Measurements from ENCODE around the gene PREX1. TPM values are rescaled to one million over a fixed set of nuclear protein-coding genes. Genes with fewer than 3 reads are reported as not detected.

PREX1 gene
- total and polyA plus RNA-seq, 2 of the 4 experiments (the other 2 are of a cell fraction), result 0.67 to 0.72 TPM

DNA sequence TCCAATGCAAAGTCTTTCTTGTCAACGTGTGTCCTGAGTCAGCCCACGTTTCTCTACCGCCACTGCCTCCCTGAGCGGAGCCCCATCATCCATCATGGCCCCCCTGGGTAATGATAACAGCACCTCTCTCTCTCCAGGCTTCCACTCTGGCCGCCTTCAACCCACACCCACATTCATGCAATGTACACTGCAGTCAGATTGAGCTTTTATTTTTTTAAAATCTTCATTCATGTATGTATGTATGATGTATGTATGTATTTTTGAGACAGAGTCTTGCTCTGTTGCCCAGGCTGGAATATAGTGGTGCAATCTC, 245.2 kb downstream of the PREX1 start:
- Histone ChIP-seq H3K18ac (ENCODE audit: low read depth, low read length) (no peak overlapping the region), H3K4ac (ENCODE audit: low read depth, low read length) (no peak overlapping the region), H2BK20ac (ENCODE audit: low read depth, low read length) (no peak overlapping the region), H4K20me1 (ENCODE audit: insufficient read depth, low read length) (no peaks in the 10 kb centered on the region), H2BK15ac (ENCODE audit: low read depth, low read length) (no peak overlapping the region), H3K4me3 (ENCODE audit: insufficient read depth, low read depth, low read length) (no peak overlapping the region), H3K23ac (ENCODE audit: low read depth, low read length) (no peak overlapping the region), H2AK9ac (replicated peaks; ENCODE audit: low read depth, low read length, poor library complexity) (no peak overlapping the region), H2BK120ac (ENCODE audit: low read depth, low read length) (no peak overlapping the region), H2AK5ac (ENCODE audit: low read depth, low read length) (no peak overlapping the region), H2BK5ac (ENCODE audit: low read depth, low read length, poor library complexity, severe bottlenecking) (no peak overlapping the region), H4K5ac (ENCODE audit: low read depth, low read length) (no peak overlapping the region), H3K9ac (ENCODE audit: low read depth, low read length) (no peak overlapping the region), H4K8ac (ENCODE audit: low read depth in 2 of 2, low read length in 2 of 2) (no peak overlapping the region), H3K27ac (ENCODE audit: insufficient read depth, low read length) (no peak overlapping the region), H2AFZ (replicated peaks; ENCODE audit: low read length, poor library complexity) (no peak overlapping the region), H3K36me3 (ENCODE audit: control insufficient read depth, insufficient read depth, low read length) (no peaks in the 10 kb centered on the region), H3K56ac (ENCODE audit: extremely low read depth, insufficient read depth, low read length) (no peak overlapping the region), H4K91ac (ENCODE audit: insufficient read depth, low read depth, low read length) (no peak overlapping the region), H3K27me3 (ENCODE audit: control insufficient read depth, insufficient read depth, low read length) (peaks cover 10% of the 10 kb centered on the region), H3K79me1 (ENCODE audit: low read depth in 1 of 2, low read length in 2 of 2) (no peaks in the 10 kb centered on the region), H3K4me1 (ENCODE audit: control insufficient read depth, insufficient read depth, low read length) (no peaks in the 10 kb centered on the region), H3K14ac (replicated peaks; ENCODE audit: low read depth, low read length) (no peak overlapping the region), H3K9me3 (ENCODE audit: control insufficient read depth, insufficient read depth, low read length) (no peaks in the 10 kb centered on the region), H3K4me2 (ENCODE audit: low read depth, low read length) (no peak overlapping the region), H3K9me1 (ENCODE audit: insufficient read depth, low read length) (no peaks in the 10 kb centered on the region)
- CTCF ChIA-PET, result no interaction called here
- in situ Hi-C loops (cut with MboI; ENCODE audit: low sequenced_read_pairs), result no loop called here
- ATAC-seq (ENCODE audit: low read depth), result no peak
- POLR2A ChIA-PET (ENCODE audit: unreplicated experiment), result no interaction called here
- dilution Hi-C loops (cut with HindIII; ENCODE audit: low sequenced_read_pairs, unreplicated experiment), result no loop called here
- no peak for DNase-seq
- intact Hi-C loops (cut with micrococcal nuclease), result no loop called here
- no TSS peak for BruUV-seq (replicated peaks)
- WGBS, 2 experiments (ENCODE audit: extremely low coverage in 2 of 2, insufficient read length in 1 of 2), result no CpG with 5 or more reads among the region's 5 CpGs
- TF ChIP-seq RCOR1 (IDR thresholded peaks at IDR 0.05; ENCODE audit: insufficient replicate concordance, low read length) (no peak), BHLHE40 (IDR thresholded peaks at IDR 0.05; ENCODE audit: low read depth, low read length) (no peak), MAZ (IDR thresholded peaks at IDR 0.05; ENCODE audit: borderline replicate concordance, low read depth, low read length) (no peak), POLR2A (IDR thresholded peaks at IDR 0.05; ENCODE audit: low read depth, low read length) (no peak), RFX5 (IDR thresholded peaks at IDR 0.05; ENCODE audit: low read depth, low read length) (no peak), CEBPB (IDR thresholded peaks at IDR 0.05; ENCODE audit: low read depth, low read length) (no peak)
